ENCODE data around the gene ABCA3.

ABCA3 gene

DNA sequence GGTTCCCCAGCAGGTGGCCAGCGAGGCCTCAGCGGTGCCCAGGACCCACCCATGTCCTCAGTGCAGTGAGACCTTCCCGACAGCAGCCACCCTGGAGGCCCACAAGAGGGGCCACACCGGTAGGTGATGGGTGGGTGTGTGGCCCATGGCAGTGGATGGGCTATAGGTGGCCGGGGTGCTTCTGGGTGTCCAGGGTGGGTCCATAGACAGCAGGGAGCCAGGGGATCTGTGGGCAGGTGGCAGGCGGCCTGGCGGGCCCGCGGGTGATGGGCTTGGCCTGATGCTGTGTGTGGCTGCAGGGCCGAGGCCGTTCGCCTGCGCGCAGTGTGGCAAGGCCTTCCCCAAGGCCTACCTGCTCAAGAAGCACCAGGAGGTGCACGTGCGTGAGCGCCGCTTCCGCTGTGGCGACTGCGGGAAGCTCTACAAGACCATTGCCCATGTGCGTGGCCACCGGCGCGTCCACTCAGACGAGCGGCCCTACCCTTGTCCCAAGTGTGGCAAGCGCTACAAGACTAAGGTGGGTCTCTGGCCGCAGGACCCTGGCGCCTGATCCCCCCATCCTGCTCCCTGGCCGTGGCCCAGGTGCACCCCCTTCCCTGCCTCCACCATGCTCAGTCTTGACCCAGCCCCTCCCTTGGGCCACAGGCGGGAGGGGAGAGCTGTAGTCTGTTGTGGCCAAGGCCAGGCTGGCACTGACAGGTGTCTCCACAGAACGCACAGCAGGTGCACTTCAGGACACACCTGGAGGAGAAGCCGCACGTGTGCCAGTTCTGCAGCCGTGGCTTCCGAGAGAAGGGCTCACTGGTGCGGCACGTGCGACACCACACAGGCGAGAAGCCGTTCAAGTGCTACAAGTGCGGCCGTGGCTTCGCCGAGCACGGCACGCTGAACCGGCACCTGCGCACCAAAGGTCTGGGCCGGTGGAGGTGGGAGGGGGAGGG, 106.4 kb downstream of the ABCA3 start:
- TF ChIP-seq, protein P1, sequence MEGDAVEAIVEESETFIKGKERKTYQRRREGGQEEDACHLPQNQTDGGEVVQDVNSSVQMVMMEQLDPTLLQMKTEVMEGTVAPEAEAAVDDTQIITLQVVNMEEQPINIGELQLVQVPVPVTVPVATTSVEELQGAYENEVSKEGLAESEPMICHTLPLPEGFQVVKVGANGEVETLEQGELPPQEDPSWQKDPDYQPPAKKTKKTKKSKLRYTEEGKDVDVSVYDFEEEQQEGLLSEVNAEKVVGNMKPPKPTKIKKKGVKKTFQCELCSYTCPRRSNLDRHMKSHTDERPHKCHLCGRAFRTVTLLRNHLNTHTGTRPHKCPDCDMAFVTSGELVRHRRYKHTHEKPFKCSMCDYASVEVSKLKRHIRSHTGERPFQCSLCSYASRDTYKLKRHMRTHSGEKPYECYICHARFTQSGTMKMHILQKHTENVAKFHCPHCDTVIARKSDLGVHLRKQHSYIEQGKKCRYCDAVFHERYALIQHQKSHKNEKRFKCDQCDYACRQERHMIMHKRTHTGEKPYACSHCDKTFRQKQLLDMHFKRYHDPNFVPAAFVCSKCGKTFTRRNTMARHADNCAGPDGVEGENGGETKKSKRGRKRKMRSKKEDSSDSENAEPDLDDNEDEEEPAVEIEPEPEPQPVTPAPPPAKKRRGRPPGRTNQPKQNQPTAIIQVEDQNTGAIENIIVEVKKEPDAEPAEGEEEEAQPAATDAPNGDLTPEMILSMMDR (conservative IDR thresholded peaks at IDR 0.05; ENCODE audit: control insufficient read depth, insufficient read depth, low read depth, low read length), result no peak
- DNase-seq (ENCODE audit: low read depth), result no peak
- no peak overlapping the region for H3K4me3 ChIP-seq (ENCODE audit: control insufficient read depth, low read depth, low read length)

DNA sequence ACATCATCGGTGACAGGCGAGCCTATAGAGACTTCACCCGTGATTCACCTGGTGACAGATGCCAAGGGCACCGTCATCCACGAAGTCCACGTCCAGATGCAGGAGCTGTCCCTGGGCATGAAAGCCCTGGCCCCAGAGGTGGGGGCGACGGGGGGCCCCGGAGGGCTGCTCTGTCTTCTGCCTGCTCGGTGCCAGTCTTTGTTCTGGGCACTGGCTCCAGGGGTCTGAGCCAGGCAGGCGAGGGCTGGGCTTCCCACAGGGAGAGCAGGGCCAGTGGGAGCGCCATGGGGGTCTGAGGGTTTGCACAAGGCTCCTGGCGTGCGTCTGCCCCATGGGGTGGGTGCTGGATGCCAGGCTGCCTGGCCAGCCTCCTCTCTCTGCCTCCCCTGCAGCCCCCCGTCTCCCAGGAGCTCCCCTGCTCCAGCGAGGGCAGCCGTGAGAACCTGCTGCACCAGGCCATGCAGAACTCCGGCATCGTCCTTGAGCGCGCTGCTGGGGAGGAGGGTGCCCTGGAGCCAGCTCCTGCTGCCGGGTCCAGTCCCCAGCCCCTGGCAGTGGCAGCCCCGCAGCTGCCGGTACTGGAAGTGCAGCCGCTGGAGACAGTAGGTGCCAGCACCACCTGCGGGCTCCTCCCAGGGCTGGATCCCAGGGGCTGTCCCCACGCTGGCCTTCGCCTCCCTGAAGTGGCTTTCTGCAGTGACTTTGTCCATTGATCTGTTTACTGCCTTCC, 107.3 kb downstream of the ABCA3 start:
- H3K4me3 ChIP-seq (ENCODE audit: control insufficient read depth, low read depth, low read length), result no peak overlapping the region
- DNase-seq (ENCODE audit: low read depth), result no peak
- TF ChIP-seq, protein P1 (conservative IDR thresholded peaks at IDR 0.05; ENCODE audit: control insufficient read depth, insufficient read depth, low read depth, low read length), result no peak

DNA sequence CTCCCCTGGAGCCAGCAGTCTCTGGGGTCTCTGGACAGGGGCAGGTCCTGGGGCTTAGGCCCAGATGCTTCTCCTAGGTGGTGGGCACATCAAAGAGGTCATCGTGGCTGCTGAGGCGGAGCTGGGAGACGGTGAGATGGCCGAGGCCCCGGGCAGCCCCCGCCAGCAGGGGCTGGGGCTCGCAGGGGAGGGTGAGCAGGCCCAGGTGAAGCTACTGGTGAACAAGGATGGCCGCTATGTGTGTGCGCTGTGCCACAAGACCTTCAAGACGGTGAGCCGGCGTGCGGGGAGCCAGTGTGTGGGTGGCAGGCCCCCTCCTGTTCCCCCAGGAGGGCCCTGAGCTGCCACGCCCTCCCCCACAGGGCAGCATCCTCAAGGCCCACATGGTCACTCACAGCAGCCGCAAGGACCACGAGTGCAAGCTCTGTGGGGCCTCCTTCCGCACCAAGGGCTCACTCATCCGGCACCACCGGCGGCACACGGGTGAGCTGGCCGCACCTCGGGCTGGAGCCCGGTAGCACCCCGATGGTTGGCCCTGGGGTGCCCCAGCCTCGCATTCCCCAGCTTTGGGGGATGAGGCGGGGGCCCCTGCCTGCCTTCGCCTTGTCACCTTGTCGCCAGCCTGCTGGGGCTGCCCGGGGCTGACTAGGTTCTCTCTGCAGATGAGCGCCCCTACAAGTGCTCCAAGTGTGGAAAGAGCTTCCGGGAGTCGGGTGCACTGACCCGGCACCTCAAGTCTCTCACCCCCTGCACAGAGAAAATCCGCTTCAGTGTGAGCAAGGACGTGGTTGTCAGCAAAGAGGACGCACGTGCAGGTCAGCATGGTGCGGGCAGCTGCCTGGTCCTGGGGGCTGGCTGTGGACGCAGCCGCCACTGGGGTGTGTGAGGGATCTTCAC, 108.2 kb downstream of the ABCA3 start:
- TF ChIP-seq, protein P1 (conservative IDR thresholded peaks at IDR 0.05; ENCODE audit: control insufficient read depth, insufficient read depth, low read depth, low read length), result no peak
- H3K4me3 ChIP-seq (ENCODE audit: control insufficient read depth, low read depth, low read length), result no peak overlapping the region
- DNase-seq (ENCODE audit: low read depth), result no peak

DNA sequence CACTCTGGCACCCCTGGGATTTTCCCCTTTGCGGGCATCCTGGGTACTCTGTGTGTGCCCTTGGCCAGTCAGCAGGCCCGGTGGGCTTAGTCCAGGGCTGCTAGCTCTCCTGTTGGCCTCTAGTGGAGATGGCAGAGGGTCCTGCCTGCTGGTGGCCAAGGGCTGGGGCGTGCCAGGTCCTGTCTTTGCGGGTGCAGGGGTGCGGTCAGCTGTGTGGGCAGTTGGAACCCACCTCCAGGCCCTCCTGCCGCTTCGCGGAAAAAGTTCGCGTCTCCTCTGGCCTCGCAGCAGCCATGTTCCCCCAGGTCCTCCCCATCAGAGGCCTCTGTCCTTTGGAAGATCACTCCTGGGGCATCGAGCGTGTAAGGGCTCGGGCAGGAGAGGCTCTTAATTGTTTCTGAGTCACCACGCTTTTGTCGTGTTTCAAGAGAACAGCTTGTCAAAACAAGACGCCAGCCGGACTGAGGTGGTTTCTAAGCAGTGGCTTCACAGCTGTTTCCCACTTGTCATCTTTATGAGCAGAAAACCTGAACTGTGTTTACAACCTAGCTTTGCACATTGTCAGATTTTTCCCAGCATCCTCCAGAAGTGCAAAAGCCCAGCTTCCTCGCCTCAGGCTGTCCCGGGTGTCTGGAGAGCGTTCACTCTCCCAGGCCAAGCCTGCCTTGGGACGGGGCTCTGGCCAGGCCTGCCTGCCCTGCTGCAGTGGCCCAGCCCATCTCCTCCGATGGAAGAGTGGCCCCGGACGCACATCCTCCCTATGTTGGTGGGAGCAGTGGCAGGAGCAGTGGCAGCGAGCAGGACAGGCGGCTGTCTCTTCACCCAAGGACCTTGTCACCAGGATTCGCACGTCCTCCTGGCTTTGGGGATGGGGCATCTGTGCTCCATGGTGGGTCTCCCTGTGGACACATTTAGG, 109.3 kb downstream of the ABCA3 start:
- TF ChIP-seq, protein P1 (conservative IDR thresholded peaks at IDR 0.05; ENCODE audit: control insufficient read depth, insufficient read depth, low read depth, low read length), result no peak
- no peak for DNase-seq (ENCODE audit: low read depth)
- H3K4me3 ChIP-seq (ENCODE audit: control insufficient read depth, low read depth, low read length), result no peak overlapping the region

DNA sequence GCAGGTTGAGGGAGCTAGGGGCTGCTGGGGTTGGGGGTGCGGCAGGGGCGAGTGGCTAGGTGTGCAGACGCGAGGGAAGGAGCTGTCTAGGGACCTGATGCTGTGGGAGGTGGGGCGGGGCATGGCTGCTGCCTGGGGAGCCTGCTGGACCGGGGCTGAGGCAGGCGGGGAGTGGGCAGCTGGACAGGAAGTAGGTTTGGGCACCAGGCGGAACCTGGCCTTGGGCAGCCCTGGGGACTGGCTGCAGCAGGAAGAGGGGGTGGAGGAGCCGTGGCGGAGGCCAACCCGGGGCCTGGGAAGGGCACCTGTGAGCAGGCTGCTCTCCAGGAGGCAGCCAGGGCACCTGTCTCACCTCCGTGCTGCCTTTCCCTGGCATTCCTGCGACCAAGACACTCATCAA, 110.2 kb downstream of the ABCA3 start:
- H3K4me3 ChIP-seq (ENCODE audit: control insufficient read depth, low read depth, low read length), result no peak overlapping the region
- TF ChIP-seq, protein P1 (conservative IDR thresholded peaks at IDR 0.05; ENCODE audit: control insufficient read depth, insufficient read depth, low read depth, low read length), result no peak
- DNase-seq (ENCODE audit: low read depth), result no peak
